ENCODE data around the gene MLPH. TPM values are rescaled to one million over a fixed set of nuclear protein-coding genes. Genes with fewer than 3 reads are reported as not detected.

MLPH gene
- total RNA-seq (ENCODE audit: low replicate concordance): 0.90 and 37.0 TPM in 2 replicates

GRCh38 chr2:237486819-237487448, at the start of gene MLPH:
Gene MLPH (plus strand): TSS chr2:237487251. CDS start chr2:237493427, 6,176 bp downstream.

GRCh38 chr2:237566401-237567235, 79.6 kb downstream of the MLPH start, which contains the start of gene PRLH:
Gene PRLH (plus strand): TSS chr2:237566574. CDS start chr2:237566574, 0 bp downstream.

DNA sequence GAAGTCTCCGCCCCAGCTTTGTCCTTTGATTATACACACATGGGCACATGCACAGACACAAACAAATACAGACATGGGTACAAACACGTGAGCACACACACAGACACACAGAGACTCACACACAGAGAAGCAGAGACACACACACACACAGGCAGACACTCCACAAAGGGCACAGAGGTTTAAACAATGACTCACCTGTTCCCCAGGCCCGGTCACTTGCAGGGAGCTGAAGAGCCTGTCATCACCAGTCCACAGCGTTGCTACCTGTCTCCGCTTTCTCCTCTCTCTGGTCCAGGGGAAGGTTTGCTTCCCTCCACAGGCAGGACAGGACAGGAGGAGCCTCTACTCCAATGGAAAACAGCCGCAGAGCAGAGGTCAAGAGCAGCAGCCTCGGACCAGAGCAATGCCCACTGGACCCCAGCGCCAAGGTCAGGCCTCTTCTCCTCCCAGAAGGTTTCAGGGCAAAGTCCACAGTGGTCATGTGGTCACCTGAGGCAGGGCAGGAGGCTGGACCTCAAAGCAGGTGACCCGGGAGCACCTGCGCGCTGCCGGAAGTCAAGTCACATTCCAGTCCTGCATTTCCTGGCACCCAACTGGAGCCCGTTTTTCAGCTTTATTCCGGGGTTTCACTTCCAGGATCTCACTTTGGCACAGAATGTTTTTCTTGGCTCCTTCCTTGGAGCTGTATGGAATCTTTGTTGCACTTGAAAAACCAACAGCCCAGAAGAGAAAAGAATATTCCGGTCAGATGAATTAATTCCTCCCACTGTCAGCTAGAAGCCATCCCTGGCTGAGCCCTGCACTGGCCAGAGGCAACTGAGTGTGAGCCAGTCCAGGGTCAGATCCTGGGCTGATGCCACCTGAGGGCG, 103.5 kb downstream of the MLPH start, which contains the start of gene RAB17:
Gene RAB17, minus strand, starts transcription at position 463 of the 869 bp plus-strand sequence. CDS start 4,580 bp downstream, outside the sequence.

Other genes with a start within 250 kb of the MLPH start
- gene COL6A3, start 73.1 kb upstream of the MLPH start, total RNA-seq (ENCODE audit: low replicate concordance): 1,351 and 2,862 TPM in 2 replicates
- gene PRLH, start 79.3 kb downstream of the MLPH start, total RNA-seq (ENCODE audit: low replicate concordance): not detected in 2 replicates
- gene RAB17, start 103.5 kb downstream of the MLPH start, total RNA-seq (ENCODE audit: low replicate concordance): 0.45 TPM in 1 of 2 replicates, not detected in the other
- 41.5 and 68.3 TPM in 2 replicates for gene LRRFIP1, start 140.3 kb downstream of the MLPH start, total RNA-seq (ENCODE audit: low replicate concordance)